ENCODE results near the gene TNK1.

DNA sequence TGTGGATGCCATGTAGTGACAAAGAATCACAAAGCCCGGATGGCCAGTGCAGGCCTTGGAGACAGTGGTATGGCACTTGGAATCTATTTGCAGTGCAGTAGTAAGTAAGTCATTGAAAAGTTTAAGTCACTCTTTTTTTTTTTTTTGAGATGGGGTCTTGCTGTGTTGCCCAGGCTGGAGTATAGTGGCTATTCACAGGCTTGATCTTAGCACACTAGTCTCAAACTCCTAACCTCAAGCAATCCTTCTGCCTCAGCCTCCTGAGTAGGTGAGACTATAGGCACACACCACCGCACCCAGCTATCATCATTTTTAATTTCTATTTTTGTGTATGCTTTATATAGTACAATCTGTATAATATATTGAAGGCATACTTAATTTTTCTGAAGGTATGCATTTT, 17.7 kb downstream of the TNK1 start:
- no peak for TF ChIP-seq GATA2 (IDR thresholded peaks at IDR 0.05; ENCODE audit: low read depth, low read length)
- TF ChIP-seq GATA3 (IDR thresholded peaks at IDR 0.05; ENCODE audit: low read depth, low read length): no peak

All from SH-SY5Y (cell line).